Central memory CD8-positive, alpha-beta T cell (primary cell): ENCODE data around the gene RYR1.
A peak's percentile ranks its signal among the peaks of the same experiment; 100 is the strongest.

ENCODE experiments used
- ATAC-seq: fragments of 150-1000 bp; cut with Tn5 transposase; replicated peaks from 2 replicates; pipeline ENCODE4 v1.10.0; 2022; ENCODE audit warnings: mild to moderate bottlenecking, moderate FRiP score, moderate number of reproducible peaks; ENCODE audit not compliant: poor library complexity, severe bottlenecking; ENCODE audit errors: extremely low read depth
- DNase-seq, 2 donors: peaks; one replicate each; pipeline ENCODE4 v3.0.0; 2021; ENCODE audit warnings: low spot score in 2 of 2
- H3K27ac Mint-ChIP-seq: one replicate; pipeline ENCODE4 v1.8.0; 2022; ENCODE audit warnings: low read depth, mild to moderate bottlenecking, moderate library complexity, mixed read lengths
- H3K27me3 Mint-ChIP-seq: one replicate; pipeline ENCODE4 v1.8.0; 2022; ENCODE audit warnings: mixed read lengths
- H3K36me3 Mint-ChIP-seq: one replicate; pipeline ENCODE4 v1.8.0; 2022; ENCODE audit warnings: mild to moderate bottlenecking, moderate library complexity, mixed read lengths; ENCODE audit not compliant: insufficient read depth
- H3K4me1 Mint-ChIP-seq: one replicate; pipeline ENCODE4 v1.8.0; 2022; ENCODE audit warnings: mixed read lengths
- H3K4me3 Mint-ChIP-seq: one replicate; pipeline ENCODE4 v1.8.0; 2022; ENCODE audit warnings: mild to moderate bottlenecking, moderate library complexity, mixed read lengths
- H3K9me3 Mint-ChIP-seq: one replicate; pipeline ENCODE4 v1.8.0; 2022; ENCODE audit warnings: mixed read lengths

RYR1 gene

GRCh38 chr19:38496603-38497487, 63.4 kb downstream of the RYR1 start:
- no peaks in the 10 kb centered on the region for H3K9me3 Mint-ChIP-seq
- DNase-seq (no peak), ATAC-seq (no peak)
- H3K36me3 Mint-ChIP-seq, result no peaks in the 10 kb centered on the region
- H3K27me3 Mint-ChIP-seq, result peaks cover 10% of the 10 kb centered on the region
- H3K4me3 Mint-ChIP-seq, result no peak overlapping the region
- H3K27ac Mint-ChIP-seq, result peak overlapping the region; percentile 30
- peaks cover 5% of the 10 kb centered on the region for H3K4me1 Mint-ChIP-seq

DNA sequence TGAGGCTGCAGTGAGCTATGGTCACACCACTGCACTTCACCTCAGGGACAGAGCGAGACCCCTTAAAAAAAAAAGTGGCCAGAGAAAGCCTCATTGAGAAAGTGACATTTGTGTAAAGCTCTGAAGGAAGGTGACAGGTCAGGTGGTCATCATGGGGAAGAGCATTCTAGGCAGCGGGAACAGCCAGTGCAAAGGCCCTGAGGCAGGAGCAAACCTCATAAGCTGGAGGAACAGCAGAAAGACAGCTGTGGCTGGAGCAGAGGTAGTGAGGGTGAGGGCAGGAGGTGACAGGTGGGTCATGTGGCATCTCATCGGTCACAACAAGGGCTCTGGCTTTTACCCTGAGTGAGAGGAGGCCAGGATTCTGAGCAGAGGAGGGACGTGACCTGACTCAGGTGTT, 64.4 kb downstream of the RYR1 start:
- H3K36me3 Mint-ChIP-seq, result no peaks in the 10 kb centered on the region
- no peaks in the 10 kb centered on the region for H3K27me3 Mint-ChIP-seq
- DNase-seq (no peak), ATAC-seq (no peak)
- H3K4me3 Mint-ChIP-seq, result no peak overlapping the region
- no peaks in the 10 kb centered on the region for H3K9me3 Mint-ChIP-seq
- H3K4me1 Mint-ChIP-seq, result no peaks in the 10 kb centered on the region
- H3K27ac Mint-ChIP-seq, result peak overlapping the region; percentile 30

GRCh38 chr19:38499532-38499931, 66.0 kb downstream of the RYR1 start:
- no peak for DNase-seq
- no peak for ATAC-seq
- Mint-ChIP-seq H3K27ac (no peak overlapping the region), H3K4me3 (no peak overlapping the region), H3K9me3 (no peaks in the 10 kb centered on the region), H3K27me3 (no peaks in the 10 kb centered on the region), H3K36me3 (no peaks in the 10 kb centered on the region), H3K4me1 (no peaks in the 10 kb centered on the region)

- Mint-ChIP-seq H3K36me3 (no peaks in the 10 kb centered on the region), H3K9me3 (no peaks in the 10 kb centered on the region), H3K4me1 (no peaks in the 10 kb centered on the region), H3K27me3 (no peaks in the 10 kb centered on the region), H3K27ac (no peak overlapping the region), H3K4me3 (no peak overlapping the region)
- ATAC-seq, result no peak
- DNase-seq, result no peak
Observed at GRCh38 chr19:38500450-38500849, 67.0 kb downstream of the RYR1 start.

DNA sequence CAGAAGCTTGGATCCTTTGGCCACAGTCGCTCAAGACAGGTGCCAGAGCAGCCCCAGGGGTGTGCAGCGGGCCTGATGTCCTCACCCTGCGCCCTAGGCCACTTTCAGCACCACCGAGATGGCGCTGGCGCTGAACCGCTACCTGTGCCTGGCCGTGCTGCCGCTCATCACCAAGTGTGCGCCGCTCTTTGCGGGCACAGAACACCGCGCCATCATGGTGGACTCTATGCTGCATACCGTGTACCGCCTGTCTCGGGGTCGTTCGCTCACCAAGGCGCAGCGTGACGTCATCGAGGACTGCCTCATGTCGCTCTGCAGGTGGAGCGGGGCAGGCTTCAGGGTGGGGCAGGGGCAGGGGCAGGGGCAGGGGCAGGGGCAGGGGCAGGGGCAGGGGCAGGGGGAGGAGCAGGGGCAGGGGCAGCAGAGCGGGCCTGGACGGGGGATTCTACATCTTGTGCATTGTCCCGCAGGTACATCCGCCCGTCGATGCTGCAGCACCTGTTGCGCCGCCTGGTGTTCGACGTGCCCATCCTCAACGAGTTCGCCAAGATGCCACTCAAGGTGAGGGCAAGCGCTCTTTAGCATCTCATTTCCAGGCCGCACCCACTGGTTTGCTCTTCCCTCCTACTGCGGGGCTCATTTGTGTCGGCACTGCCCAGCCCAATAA, 69.1 kb downstream of the RYR1 start:
- Mint-ChIP-seq H3K4me1 (peaks cover 6% of the 10 kb centered on the region), H3K27me3 (no peaks in the 10 kb centered on the region), H3K27ac (peak overlapping the region; percentile 44), H3K36me3 (no peaks in the 10 kb centered on the region), H3K9me3 (no peaks in the 10 kb centered on the region), H3K4me3 (no peak overlapping the region)
- ATAC-seq (no peak), DNase-seq (no peak)

GRCh38 chr19:38503077-38503410, 69.6 kb downstream of the RYR1 start:
- no peaks in the 10 kb centered on the region for H3K9me3 Mint-ChIP-seq
- H3K27ac Mint-ChIP-seq, result no peak overlapping the region
- ATAC-seq (no peak), DNase-seq (no peak)
- H3K4me1 Mint-ChIP-seq, result peaks cover 6% of the 10 kb centered on the region
- no peaks in the 10 kb centered on the region for H3K36me3 Mint-ChIP-seq
- no peaks in the 10 kb centered on the region for H3K27me3 Mint-ChIP-seq
- H3K4me3 Mint-ChIP-seq, result no peak overlapping the region

- Mint-ChIP-seq H3K4me3 (no peak overlapping the region), H3K27me3 (peaks cover 9% of the 10 kb centered on the region), H3K27ac (no peak overlapping the region), H3K36me3 (peaks cover 1% of the 10 kb centered on the region), H3K4me1 (peaks cover 6% of the 10 kb centered on the region), H3K9me3 (no peaks in the 10 kb centered on the region)
- DNase-seq (no peak), ATAC-seq (no peak)
Observed at GRCh38 chr19:38505958-38506357, 72.5 kb downstream of the RYR1 start.

GRCh38 chr19:38506375-38506722, 72.9 kb downstream of the RYR1 start:
- Mint-ChIP-seq H3K9me3 (no peaks in the 10 kb centered on the region), H3K27ac (peak overlapping the region; percentile 46), H3K4me1 (peaks cover 6% of the 10 kb centered on the region), H3K36me3 (peaks cover 1% of the 10 kb centered on the region), H3K4me3 (peak overlapping the region; percentile 44), H3K27me3 (peaks cover 13% of the 10 kb centered on the region)
- DNase-seq (no peak), ATAC-seq (no peak)

GRCh38 chr19:38506723-38507550, 73.4 kb downstream of the RYR1 start:
- H3K27ac Mint-ChIP-seq, result peak overlapping the region; percentile 46
- peak; percentile 63 to 78 for DNase-seq

GRCh38 chr19:38507551-38508127, 74.1 kb downstream of the RYR1 start:
- DNase-seq (no peak), ATAC-seq (no peak)
- peaks cover 1% of the 10 kb centered on the region for H3K36me3 Mint-ChIP-seq
- peaks cover 6% of the 10 kb centered on the region for H3K4me1 Mint-ChIP-seq
- peaks cover 18% of the 10 kb centered on the region for H3K27me3 Mint-ChIP-seq
- H3K9me3 Mint-ChIP-seq, result no peaks in the 10 kb centered on the region
- no peak overlapping the region for H3K27ac Mint-ChIP-seq
- H3K4me3 Mint-ChIP-seq, result no peak overlapping the region

More at GRCh38 chr19:38506723-38507550, 73.4 kb downstream of the RYR1 start:
- ATAC-seq, result peak; percentile 81
- peaks cover 6% of the 10 kb centered on the region for H3K4me1 Mint-ChIP-seq
- peaks cover 18% of the 10 kb centered on the region for H3K27me3 Mint-ChIP-seq
- H3K4me3 Mint-ChIP-seq, result peak overlapping the region; percentile 44
- no peaks in the 10 kb centered on the region for H3K9me3 Mint-ChIP-seq
- H3K36me3 Mint-ChIP-seq, result peaks cover 1% of the 10 kb centered on the region

DNA sequence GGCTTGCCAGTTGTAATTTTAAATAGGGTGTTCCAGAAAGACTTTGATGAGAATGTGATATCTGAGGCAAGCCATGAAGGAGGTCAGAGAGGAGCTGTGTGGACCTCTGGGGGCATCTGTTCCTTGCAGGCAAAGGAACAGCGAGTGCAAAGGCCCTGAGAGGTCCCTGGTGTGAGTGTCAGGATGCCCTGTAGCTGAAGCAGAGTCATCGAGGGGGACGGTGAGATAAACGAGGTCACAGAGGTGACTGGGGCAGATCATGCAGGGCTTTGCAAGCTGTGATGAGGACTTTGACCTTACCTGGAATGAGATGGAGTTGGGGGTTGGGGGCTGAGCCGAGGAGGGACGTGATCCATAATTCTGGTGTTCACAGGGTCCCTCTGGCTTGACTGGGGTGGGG, 75.0 kb downstream of the RYR1 start:
- peaks cover 4% of the 10 kb centered on the region for H3K36me3 Mint-ChIP-seq
- ATAC-seq (no peak), DNase-seq (no peak)
- H3K4me3 Mint-ChIP-seq, result no peak overlapping the region
- H3K9me3 Mint-ChIP-seq, result no peaks in the 10 kb centered on the region
- H3K27me3 Mint-ChIP-seq, result peaks cover 18% of the 10 kb centered on the region
- peaks cover 6% of the 10 kb centered on the region for H3K4me1 Mint-ChIP-seq
- no peak overlapping the region for H3K27ac Mint-ChIP-seq

DNA sequence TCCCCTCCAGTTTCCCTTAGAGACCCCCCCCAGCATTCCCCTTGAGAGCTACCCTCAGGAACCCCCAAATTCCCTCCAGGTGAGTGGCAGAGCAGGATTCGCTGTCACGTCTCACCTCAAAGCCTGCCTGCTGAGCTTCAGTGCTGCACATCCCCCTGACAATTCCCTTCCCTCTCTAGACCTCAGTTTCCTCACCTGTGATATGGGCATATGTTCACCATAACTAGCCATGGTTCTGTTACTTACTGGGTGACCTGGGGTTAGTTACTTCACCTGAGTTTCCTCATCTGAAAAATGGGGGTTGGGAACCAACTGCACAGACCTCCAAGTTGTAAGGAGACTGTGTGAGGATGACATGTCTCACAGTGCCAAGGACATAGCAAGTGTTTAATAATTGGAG, 75.5 kb downstream of the RYR1 start:
- Mint-ChIP-seq H3K4me1 (peaks cover 6% of the 10 kb centered on the region), H3K4me3 (no peak overlapping the region), H3K27me3 (peaks cover 18% of the 10 kb centered on the region), H3K27ac (no peak overlapping the region), H3K9me3 (no peaks in the 10 kb centered on the region), H3K36me3 (peaks cover 4% of the 10 kb centered on the region)
- ATAC-seq, result no peak
- no peak for DNase-seq
